IPS-11a (cell line): Measurements from ENCODE around the gene RASA4B.
"Not testable (repeated sequence)": the region's sequence is repeated elsewhere in the genome, so short reads cannot be mapped to it uniquely, and the experiment has no call there.

Experiments used
- H3K4me3 ChIP-seq: one replicate; pipeline ENCODE4 v1.5.1; 2013; ENCODE audit warnings: low read depth, low read length, control low read depth

RASA4B gene

DNA sequence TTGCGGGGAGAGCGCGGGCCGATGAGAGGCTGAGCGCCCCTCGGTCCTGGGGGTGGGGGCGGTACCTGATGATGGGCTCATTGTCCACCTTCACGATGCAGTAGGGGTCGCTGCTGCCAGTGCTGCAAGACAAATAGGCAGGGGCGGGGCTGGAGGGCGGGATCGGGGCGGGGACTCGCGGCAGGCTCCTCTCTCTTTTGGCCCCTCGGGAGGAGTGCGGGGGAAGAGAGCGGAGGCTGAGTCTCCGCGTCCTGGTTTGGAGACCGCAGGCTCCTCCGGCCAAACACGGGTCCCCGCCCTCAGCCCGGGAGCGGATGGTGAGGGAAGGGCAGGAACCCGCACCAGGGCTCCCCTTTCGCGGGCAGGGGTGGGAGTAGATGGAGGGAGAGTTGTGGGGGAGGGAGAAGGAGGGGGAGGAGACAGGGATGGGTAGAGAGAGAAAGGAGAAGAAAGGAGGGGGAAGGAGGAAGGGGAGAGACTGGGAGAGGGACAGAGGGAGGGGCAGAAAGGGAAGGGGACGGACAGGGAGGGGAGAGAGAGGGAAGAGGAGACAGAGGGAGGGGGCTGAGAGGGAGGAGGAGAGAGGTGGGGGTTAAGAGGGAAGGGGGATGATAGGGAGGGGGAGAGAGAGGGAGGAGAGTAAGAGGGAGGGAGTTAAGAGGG is 5.6 kb downstream of the RASA4B start:
- H3K4me3 ChIP-seq = not testable (repeated sequence)

GRCh38 chr7:102510575-102510974 is 7.0 kb downstream of the RASA4B start:
- not testable (repeated sequence) for H3K4me3 ChIP-seq

GRCh38 chr7:102507410-102508088 is 10.0 kb downstream of the RASA4B start:
- not testable (repeated sequence) for H3K4me3 ChIP-seq

- not testable (repeated sequence) for H3K4me3 ChIP-seq
These were observed 12.0 kb downstream of the RASA4B start for GRCh38 chr7:102505298-102506185.

GRCh38 chr7:102503141-102503540 is 14.4 kb downstream of the RASA4B start:
- not testable (repeated sequence) for H3K4me3 ChIP-seq

GRCh38 chr7:102498321-102498720 is 19.3 kb downstream of the RASA4B start:
- H3K4me3 ChIP-seq = not testable (repeated sequence)

GRCh38 chr7:102497308-102497707 is 20.3 kb downstream of the RASA4B start:
- H3K4me3 ChIP-seq = not testable (repeated sequence)

DNA sequence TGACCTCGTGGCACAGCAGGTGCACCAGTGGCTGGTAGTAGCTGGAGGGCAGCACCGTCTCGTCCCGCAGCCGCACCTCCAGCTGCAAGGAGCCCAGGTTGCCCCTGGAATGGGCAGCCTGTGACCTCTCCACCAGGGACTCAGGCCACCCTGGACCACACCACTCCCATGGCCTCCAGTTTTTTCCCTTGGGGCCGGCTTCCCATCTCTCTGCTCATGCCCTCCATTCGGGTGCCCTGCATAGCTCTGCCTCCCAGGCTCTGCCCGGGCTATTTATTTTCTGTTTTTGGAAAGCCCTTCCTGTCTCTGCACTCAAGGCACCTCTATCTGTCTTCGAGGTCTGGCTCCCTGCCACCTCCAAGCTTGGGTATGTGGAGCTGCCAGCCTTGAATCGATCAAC is 20.7 kb downstream of the RASA4B start:
- not testable (repeated sequence) for H3K4me3 ChIP-seq

DNA sequence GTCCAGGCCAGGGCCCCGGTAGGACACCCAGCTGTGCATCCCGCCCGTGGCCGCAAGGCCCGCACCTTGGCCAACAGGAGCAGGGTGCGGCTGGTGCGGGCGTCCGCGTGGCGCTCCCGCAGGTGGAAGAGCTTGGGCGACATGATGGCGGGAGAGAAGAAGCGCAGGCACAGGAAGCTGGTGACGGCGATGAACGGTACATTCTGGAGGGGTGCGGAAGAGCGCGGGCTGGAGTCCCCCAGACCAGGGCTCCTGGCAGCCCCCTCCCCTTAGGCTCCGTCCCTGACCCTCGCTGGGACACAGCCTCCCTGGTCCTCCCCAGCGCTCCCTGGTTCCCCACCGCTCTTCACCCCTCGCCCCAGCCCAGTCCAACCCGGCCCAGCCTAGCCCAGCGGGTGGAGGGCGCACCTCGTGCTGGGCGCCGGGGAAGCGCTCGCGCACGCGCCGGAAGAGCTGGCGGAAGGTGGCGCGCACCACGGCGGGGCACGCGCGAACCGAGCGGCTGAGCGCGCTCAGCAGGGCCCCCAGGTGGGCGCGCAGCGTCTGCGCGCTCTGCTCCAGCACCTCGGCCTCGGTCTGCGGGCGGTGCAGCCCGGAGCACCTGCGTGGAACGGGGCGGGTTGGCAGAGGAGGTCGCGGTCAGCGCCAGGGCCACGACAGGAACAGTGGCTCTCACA is 23.0 kb downstream of the RASA4B start:
- not testable (repeated sequence) for H3K4me3 ChIP-seq

DNA sequence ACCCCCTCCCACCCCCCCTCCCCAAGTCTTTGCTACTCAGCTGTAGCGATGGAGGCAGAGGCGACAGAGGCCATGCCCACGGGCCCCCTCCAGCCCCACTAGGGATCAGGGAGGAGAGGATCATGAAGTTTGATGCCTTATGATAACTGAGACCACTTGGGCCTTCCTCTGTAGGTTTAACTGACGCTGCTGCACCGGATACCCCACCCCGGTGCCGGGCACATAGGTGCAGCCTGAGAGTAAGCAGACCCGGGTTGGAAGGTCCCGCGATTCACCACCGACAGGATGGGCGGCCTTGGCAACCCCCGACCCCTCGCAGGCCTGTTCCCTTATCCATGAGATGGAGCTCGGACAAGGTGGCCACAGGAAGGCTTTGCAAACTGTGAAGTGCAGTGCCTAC is 23.6 kb downstream of the RASA4B start:
- not testable (repeated sequence) for H3K4me3 ChIP-seq

DNA sequence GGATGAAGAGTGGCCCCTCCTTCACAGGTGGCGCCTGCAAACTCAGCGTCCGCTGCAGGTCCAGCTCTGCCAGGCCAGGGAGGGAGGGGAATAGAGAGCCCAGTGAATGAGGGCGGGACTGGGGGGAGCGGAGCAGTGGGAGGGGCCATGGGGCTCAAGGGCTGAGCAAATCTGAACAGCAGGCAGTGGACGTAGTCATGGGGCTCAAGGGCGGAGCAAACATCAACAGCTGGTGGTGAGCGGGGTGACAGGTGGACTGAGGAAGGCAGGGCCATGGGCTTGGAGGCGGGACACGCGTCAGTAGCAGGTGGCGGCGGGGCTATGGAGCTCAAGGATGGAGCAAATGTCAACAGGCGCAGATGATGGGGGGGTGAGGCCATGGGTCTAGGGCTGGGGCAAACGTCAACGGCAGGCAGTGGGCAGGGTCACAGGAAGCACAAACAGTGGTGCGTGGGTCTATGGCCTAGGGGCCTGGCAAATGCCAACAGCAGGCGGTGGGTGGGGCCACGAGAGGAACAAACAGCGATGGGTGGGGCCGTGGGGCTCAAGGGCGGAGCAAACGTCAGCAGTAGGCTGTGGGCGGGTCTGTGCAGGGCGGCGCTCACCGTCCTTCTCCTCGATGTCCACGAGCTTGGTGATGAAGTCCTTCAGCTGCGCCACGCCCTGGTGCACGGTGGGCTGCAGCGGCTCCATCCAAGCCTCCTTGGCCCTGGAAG is 24.2 kb downstream of the RASA4B start:
- H3K4me3 ChIP-seq = not testable (repeated sequence)

DNA sequence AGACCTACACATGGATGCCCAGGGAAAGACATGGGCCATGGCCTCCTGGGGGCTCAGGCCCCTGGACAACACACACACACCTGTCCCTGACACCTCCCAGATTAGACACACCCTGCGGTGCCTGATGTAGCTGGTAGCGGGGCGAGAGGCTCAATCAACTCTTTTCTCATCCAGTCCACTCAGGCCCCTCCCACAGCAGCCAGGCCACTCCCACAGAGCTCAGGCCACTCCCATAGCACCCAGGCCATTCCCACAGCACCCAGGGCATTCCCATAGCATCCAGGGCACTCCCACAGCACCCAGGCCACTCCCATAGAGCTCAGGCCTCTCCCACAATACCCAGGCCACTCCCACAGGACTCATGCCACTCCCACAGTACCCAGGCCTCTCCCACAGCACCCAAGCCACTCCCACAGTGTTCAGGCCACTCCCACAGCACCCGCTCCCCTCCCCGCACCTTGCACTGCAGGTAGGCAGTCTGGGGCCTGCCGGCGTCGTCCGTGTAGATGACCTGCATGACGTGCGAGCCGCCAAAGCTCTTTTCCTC is 27.0 kb downstream of the RASA4B start:
- H3K4me3 ChIP-seq = not testable (repeated sequence)

GRCh38 chr7:102484317-102484716 is 33.3 kb downstream of the RASA4B start:
- not testable (repeated sequence) for H3K4me3 ChIP-seq

DNA sequence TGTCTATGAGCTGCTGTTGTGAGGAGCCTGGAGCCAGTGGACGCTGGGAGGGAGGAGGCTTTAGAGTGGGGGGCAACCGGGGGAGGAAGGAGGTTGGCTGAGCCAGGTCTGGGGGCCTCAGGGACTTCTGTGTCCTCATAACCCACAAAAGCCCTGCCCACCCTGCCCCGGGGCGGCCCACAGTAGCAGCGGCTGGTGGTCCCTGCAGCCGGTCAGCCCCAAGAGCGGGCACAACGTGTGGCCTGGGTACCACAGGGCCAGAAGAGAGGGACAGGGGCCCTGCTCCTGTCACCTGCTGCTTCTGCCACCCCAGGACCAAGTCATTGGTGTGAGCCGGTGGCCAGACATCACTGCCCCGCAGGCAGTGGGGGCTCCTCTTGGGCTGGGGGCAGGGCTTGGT is 35.6 kb downstream of the RASA4B start:
- not testable (repeated sequence) for H3K4me3 ChIP-seq

- not testable (repeated sequence) for H3K4me3 ChIP-seq
These were observed 37.5 kb downstream of the RASA4B start for GRCh38 chr7:102479982-102480637.

- not testable (repeated sequence) for H3K4me3 ChIP-seq
These were observed 38.4 kb downstream of the RASA4B start for GRCh38 chr7:102479209-102479584.

GRCh38 chr7:102478314-102479208 is 39.0 kb downstream of the RASA4B start, which contains the start of gene POLR2J:
Gene POLR2J, minus strand, starts transcription at chr7:102478922. Its CDS starts 62 bp downstream, at chr7:102478860.
- H3K4me3 ChIP-seq = peak within 1 kb of the TSS; percentile 17

- H3K4me3 ChIP-seq = not testable (repeated sequence)
These were observed 42.7 kb downstream of the RASA4B start for GRCh38 chr7:102474736-102475435.
